ENCODE data around the gene TMEM35B.

Gene TMEM35B

GRCh38 chr1:35030756-35031446 is 45.8 kb upstream of the TMEM35B start:
- no peaks in the 10 kb centered on the region for H3K9me2 ChIP-seq (replicated peaks; ENCODE audit: control insufficient read depth, low read length)
- peaks cover 14% of the 10 kb centered on the region for H3K4me1 ChIP-seq (ENCODE audit: control insufficient read depth, low read length)
- H3K9me3 ChIP-seq (ENCODE audit: control insufficient read depth, insufficient read depth, low read length) = peaks cover 20% of the 10 kb centered on the region; the same call in 1 of the 2 replicates
- H3K27ac ChIP-seq (ENCODE audit: low read depth, low read length) = peak overlapping the region; percentile 74
- no peaks in the 10 kb centered on the region for H3K27me3 ChIP-seq (ENCODE audit: control insufficient read depth, low read length)
- no peak for TF ChIP-seq CTCF (IDR thresholded peaks at IDR 0.05; ENCODE audit: low read depth, low read length, poor library complexity, severe bottlenecking)
- TF ChIP-seq EZH2phosphoT487 (IDR thresholded peaks at IDR 0.05; ENCODE audit: borderline replicate concordance, low read length) = no peak
- peaks cover 35% of the 10 kb centered on the region for H3K79me2 ChIP-seq (ENCODE audit: control insufficient read depth, low read length)
- 0 out of 2 replicates have a peak, but pooled peaks cover 5% of the 10 kb centered on the region for H3F3A ChIP-seq (ENCODE audit: control insufficient read depth, insufficient read depth)
- H3K4me2 ChIP-seq (ENCODE audit: low read length) = peak overlapping the region; percentile 64
- H4K20me1 ChIP-seq (ENCODE audit: control insufficient read depth, insufficient read depth, low read depth, low read length) = no peaks in the 10 kb centered on the region
- H3K4me3 ChIP-seq (ENCODE audit: low read length) = peak overlapping the region; percentile 94
- peaks cover 24% of the 10 kb centered on the region for H3K36me3 ChIP-seq (ENCODE audit: control insufficient read depth, low read length)

- peak overlapping the region; percentile 74 for H3K27ac ChIP-seq (ENCODE audit: low read depth, low read length)
- H3K4me3 ChIP-seq (ENCODE audit: low read length) = peak overlapping the region; percentile 94
- H3K9me2 ChIP-seq (replicated peaks; ENCODE audit: control insufficient read depth, low read length) = no peaks in the 10 kb centered on the region
- TF ChIP-seq EZH2phosphoT487 (IDR thresholded peaks at IDR 0.05; ENCODE audit: borderline replicate concordance, low read length) (no peak), CTCF (IDR thresholded peaks at IDR 0.05; ENCODE audit: low read depth, low read length, poor library complexity, severe bottlenecking) (no peak)
- no peaks in the 10 kb centered on the region for H3K27me3 ChIP-seq (ENCODE audit: control insufficient read depth, low read length)
- H3K36me3 ChIP-seq (ENCODE audit: control insufficient read depth, low read length) = peaks cover 24% of the 10 kb centered on the region
- H3F3A ChIP-seq (ENCODE audit: control insufficient read depth, insufficient read depth) = 0 out of 2 replicates have a peak, but pooled peaks cover 5% of the 10 kb centered on the region
- peaks cover 35% of the 10 kb centered on the region for H3K79me2 ChIP-seq (ENCODE audit: control insufficient read depth, low read length)
- no peaks in the 10 kb centered on the region for H4K20me1 ChIP-seq (ENCODE audit: control insufficient read depth, insufficient read depth, low read depth, low read length)
- H3K9me3 ChIP-seq (ENCODE audit: control insufficient read depth, insufficient read depth, low read length) = peaks cover 20% of the 10 kb centered on the region; the same call in 1 of the 2 replicates
- peaks cover 14% of the 10 kb centered on the region for H3K4me1 ChIP-seq (ENCODE audit: control insufficient read depth, low read length)
- H3K4me2 ChIP-seq (ENCODE audit: low read length) = peak overlapping the region; percentile 64
Measured at GRCh38 chr1:35030338-35030737, 45.2 kb upstream of the TMEM35B start.

- Histone ChIP-seq H4K20me1 (ENCODE audit: control insufficient read depth, insufficient read depth, low read depth, low read length) (no peaks in the 10 kb centered on the region), H3K36me3 (ENCODE audit: control insufficient read depth, low read length) (peaks cover 24% of the 10 kb centered on the region), H3K27me3 (ENCODE audit: control insufficient read depth, low read length) (no peaks in the 10 kb centered on the region), H3K9me2 (replicated peaks; ENCODE audit: control insufficient read depth, low read length) (no peaks in the 10 kb centered on the region), H3K27ac (ENCODE audit: low read depth, low read length) (no peak overlapping the region), H3K4me2 (ENCODE audit: low read length) (peak overlapping the region; percentile 64), H3K4me1 (ENCODE audit: control insufficient read depth, low read length) (peaks cover 14% of the 10 kb centered on the region), H3K4me3 (ENCODE audit: low read length) (peak overlapping the region; percentile 94), H3K79me2 (ENCODE audit: control insufficient read depth, low read length) (peaks cover 35% of the 10 kb centered on the region), H3F3A (ENCODE audit: control insufficient read depth, insufficient read depth) (0 out of 2 replicates have a peak, but pooled peaks cover 5% of the 10 kb centered on the region), H3K9me3 (ENCODE audit: control insufficient read depth, insufficient read depth, low read length) (peaks cover 20% of the 10 kb centered on the region; the same call in 1 of the 2 replicates)
- TF ChIP-seq CTCF (IDR thresholded peaks at IDR 0.05; ENCODE audit: low read depth, low read length, poor library complexity, severe bottlenecking) (no peak), EZH2phosphoT487 (IDR thresholded peaks at IDR 0.05; ENCODE audit: borderline replicate concordance, low read length) (no peak)
Measured at GRCh38 chr1:35029761-35030160, 44.6 kb upstream of the TMEM35B start.
